NCI-H146 (cell line): ENCODE results near the gene U2AF1L4.
A peak's percentile ranks its signal among the peaks of the same experiment; 100 is the strongest.
"Not testable (repeated sequence)": the region's sequence is repeated elsewhere in the genome, so short reads cannot be mapped to it uniquely, and the experiment has no call there.

ENCODE experiments used
- DNase-seq: peaks from one replicate; lab custom pipeline; 2025; lab: John Stamatoyannopoulos, UW

U2AF1L4 gene

GRCh38 chr19:35725216-35725861 lies 19.9 kb downstream of the U2AF1L4 start:
- DNase-seq: no peak

- DNase-seq: no peak
These were observed 20.7 kb downstream of the U2AF1L4 start for GRCh38 chr19:35724560-35724959.

DNA sequence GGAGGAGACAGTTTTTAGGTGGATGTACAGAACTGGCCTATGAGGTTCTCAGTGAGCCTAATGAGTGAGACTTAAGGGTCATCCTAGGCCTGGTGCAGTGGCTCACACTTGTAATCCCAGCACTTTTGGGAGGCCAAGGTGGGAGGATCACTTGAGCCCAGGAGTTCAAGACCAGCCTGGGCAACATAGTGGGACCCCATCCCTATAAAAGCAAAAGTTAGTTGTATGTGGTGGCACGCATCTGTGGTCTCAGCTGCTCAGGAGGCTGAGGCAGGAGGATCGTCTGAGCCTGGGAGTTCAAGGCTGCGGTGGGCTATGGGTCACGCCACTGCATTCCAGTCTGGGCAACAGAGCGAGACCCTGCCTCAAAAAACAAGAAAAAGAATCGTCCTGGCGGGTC lies 21.1 kb downstream of the U2AF1L4 start:
- DNase-seq: not testable (repeated sequence)

GRCh38 chr19:35723671-35724070 lies 21.5 kb downstream of the U2AF1L4 start:
- no peak for DNase-seq

GRCh38 chr19:35722897-35723296 lies 22.3 kb downstream of the U2AF1L4 start:
- no peak for DNase-seq

DNA sequence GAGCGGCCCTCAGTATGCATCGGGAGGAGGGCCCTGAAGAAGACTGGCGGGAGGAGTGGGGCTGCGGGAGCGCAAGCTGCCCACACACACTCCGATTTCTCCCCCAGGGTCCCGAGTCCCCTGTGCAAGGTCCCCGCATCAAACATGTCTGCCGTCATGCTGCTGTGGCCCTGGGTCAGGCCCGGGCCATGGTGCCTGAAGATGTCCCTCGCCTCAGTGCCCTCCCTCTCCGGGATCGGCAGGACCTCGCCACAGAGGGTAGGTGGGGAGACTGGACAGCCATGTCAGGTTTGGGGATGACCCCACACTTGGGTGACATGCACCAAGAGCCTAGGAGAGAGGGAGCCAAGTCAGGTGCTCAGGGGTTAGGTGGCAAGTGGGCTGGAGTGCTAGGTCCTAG lies 22.8 kb downstream of the U2AF1L4 start:
- no peak for DNase-seq

DNA sequence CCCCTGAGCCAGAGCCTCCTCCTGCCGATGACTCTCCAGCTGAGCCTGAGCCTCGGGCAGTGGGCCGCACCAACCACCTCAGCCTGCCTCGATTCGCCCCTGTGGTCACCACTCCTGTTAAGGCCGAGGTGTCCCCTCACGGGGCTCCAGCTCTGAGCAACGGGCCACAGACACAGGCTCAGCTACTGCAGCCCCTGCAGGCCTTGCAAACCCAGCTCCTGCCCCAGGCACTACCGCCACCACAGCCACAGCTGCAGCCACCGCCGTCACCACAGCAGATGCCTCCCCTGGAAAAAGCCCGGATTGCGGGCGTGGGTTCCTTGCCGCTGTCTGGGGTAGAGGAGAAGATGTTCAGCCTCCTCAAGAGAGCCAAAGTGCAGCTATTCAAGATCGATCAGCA lies 23.8 kb downstream of the U2AF1L4 start:
- DNase-seq: no peak

GRCh38 chr19:35720648-35721047 lies 24.6 kb downstream of the U2AF1L4 start:
- no peak for DNase-seq

DNA sequence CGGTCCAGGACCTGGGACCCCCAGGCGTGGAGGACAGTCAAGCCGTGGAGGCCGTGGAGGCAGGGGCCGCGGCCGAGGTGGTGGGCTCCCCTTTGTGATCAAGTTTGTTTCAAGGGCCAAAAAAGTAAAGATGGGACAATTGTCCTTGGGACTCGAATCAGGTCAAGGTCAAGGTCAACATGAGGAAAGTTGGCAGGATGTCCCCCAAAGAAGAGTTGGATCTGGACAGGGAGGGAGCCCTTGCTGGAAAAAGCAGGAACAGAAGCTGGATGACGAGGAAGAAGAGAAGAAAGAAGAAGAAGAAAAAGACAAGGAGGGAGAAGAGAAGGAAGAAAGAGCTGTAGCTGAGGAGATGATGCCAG lies 25.1 kb downstream of the U2AF1L4 start:
- DNase-seq: no peak

DNA sequence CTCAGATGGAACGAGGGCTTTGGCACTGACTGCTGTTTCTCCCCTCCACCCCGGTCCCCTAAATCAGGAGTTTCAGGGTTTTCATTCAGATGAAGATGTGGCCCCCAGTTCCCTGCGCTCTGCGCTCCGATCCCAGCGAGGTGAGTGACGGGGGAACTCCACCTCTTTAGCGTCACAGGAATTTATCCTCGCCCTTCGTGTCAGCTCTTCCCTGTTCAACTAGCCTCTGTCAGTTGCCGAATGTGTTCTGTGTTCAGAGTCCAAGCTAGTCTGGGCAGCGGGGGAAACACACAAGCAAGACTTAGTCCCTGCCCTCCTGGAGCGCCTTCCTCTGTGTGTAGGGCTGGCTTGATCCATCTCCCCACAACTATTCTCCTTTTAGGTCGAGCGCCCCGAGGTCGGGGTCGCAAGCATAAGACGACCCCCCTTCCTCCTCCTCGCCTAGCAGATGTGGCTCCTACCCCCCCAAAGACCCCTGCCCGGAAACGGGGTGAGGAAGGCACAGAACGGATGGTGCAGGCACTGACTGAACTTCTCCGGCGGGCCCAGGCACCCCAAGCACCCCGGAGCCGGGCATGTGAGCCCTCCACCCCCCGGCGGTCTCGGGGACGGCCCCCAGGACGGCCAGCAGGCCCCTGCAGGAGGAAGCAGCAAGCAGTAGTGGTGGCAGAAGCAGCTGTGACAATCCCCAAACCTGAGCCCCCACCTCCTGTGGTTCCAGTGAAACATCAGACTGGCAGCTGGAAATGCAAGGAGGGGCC lies 25.6 kb downstream of the U2AF1L4 start:
- DNase-seq: no peak

DNA sequence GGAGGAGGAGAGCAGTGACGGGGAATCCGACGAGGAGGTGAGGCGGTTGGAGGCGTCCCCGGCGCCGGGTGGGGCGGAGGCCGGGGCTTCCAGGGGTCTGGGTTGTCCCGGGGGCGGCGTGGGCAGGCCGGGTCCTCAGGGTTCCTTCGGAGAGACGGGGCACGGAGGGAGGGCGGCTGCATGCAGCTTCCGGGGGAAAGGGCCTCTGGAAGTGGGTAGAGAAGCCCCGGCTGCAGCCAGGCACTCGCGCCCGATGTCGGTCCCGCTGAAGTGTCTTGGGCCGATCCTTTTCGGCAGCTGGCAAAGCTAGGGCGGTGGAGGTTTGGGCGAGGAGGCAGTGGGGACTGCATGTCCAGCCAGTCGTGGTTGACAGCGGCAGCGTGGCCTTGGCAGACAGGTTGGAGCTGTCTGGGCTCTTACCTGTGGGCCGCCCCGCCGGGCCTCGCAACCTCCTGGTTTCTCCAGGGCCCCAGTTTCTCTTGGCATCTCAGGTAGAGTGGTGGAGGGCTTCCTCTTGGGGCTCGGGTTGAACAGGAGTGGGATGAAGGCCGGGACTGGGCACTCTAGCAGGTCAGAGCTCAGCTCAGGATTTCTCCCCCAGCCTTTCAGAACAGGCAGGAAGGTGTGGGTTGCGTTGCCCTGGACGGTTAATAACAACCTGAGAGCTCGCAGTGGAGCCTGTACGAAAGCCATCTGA lies 26.7 kb downstream of the U2AF1L4 start:
- DNase-seq: peak; percentile 46

DNA sequence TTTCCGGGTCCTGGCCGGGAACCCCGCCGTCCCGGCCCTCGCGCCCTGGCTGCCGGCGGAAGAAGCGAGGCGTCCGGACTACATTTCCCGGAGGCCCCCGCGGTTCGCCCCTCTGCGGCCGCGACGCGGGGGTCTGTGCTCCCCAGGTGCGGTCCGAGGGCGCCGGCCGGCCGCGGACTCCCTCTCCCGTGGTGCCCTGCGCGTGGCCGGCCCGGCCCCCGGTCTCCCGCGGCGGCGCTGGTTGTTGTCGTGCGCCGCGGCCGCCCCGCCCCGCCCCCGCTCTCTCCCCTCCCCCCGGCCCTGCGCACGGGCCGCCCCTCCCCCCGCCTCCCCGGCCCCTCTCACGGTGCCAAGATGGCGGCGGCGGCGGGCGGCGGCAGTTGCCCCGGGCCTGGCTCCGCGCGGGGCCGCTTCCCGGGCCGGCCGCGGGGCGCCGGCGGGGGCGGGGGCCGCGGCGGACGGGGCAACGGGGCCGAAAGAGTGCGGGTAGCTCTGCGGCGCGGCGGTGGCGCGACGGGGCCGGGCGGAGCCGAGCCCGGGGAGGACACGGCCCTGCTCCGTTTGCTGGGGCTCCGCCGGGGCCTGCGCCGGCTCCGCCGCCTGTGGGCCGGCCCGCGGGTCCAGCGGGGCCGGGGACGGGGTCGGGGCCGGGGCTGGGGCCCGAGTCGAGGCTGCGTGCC lies 27.4 kb downstream of the U2AF1L4 start, which contains the start of gene KMT2B:
KMT2B (plus strand) TSS at position 339 of the 680 bp plus-strand sequence; CDS start at position 355, 16 bp downstream.
- no peak for DNase-seq

DNA sequence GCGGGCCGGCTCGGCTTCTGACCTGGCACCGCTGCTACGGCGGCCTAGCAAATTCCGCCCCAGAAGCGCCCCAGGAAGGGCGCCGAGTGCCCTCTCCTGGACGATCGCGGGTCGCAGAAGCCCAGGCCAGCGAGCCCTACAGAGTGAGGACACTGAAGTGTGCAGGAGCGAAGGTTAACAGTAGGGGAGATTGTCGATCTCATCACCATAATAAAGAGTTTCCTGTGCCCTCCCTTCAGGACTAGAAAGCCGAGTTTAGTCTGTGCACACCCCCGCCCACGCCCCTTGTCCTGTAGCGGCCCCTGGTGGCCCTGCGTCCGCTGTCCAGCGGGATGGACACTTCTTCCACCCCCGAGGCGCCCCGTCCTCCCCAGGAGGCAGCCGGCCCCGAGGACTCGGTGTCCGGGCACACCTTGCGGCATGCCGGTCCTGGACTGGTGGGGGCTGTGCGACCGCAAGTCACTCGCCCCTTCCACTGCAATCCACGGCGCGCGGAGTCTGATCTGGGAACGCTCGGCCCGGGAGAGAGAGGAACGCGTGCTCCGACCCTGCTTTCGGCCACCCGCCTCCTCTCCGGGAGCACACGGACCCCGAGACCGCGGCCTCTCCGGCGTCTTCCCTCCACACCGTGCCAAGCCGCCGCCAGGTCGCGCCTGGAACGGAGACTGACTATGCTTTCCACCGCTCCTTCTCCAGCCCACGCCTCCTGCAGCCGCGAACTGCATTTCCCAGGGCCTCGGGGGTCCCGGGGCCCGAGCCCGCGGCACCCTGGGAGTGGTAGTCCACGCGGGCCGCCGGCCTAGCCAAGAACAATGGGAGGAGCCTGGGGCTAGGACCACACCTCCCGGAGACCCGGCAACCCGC lies 28.2 kb downstream of the U2AF1L4 start:
- DNase-seq: peak; percentile 98

DNA sequence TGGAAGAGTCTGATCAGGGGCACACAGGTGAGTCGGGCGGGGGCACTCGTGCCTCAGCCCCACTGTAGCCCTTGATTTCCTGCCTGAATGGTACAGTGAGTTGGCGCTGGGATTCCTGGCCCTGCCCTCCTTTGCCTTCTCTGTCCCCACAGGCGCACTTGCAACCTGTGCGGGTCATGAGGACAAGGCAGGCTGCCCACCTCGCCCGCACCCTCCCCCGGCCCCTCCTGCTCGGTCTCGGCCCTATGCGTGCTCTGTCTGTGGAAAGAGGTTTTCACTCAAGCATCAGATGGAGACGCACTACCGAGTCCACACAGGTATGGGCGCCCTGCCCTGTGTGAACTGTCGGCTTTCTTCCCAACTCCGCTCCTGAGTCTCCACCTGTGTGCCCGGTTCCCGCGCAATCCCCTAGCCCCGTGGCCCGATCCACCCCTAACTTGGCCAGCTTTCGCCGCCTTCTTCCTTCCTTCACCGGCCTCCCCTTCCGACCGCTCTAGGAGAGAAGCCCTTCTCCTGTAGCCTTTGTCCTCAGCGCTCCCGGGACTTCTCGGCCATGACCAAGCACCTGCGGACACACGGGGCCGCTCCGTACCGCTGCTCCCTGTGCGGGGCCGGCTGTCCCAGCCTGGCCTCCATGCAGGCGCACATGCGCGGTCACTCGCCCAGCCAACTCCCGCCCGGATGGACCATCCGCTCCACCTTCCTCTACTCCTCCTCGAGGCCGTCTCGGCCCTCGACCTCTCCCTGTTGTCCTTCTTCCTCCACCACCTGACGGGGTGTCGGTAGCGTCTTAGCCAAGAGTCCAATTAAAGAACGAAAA lies 29.0 kb downstream of the U2AF1L4 start:
- DNase-seq: peak; percentile 79

- DNase-seq: no peak
These were observed 29.8 kb downstream of the U2AF1L4 start for GRCh38 chr19:35715355-35715809.

DNA sequence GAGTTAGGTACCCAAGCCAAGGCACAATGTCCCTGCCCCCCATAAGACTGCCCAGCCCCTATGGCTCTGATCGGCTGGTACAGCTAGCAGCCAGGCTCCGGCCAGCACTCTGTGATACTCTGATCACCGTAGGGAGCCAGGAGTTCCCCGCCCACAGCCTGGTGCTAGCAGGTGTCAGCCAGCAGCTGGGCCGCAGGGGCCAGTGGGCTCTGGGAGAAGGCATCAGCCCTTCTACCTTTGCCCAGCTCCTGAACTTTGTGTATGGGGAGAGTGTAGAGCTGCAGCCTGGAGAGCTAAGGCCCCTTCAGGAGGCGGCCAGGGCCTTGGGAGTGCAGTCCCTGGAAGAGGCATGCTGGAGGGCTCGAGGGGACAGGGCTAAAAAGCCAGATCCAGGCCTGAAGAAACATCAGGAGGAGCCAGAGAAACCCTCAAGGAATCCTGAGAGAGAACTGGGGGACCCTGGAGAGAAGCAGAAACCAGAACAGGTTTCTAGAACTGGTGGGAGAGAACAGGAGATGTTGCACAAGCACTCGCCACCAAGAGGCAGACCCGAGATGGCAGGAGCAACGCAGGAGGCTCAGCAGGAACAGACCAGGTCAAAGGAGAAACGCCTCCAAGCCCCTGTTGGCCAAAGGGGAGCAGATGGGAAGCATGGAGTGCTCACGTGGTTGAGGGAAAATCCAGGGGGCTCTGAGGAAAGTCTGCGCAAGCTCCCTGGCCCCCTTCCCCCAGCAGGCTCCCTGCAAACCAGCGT lies 30.4 kb downstream of the U2AF1L4 start:
- DNase-seq: peak; percentile 67

- no peak for DNase-seq
These were observed 31.2 kb downstream of the U2AF1L4 start for GRCh38 chr19:35713904-35714495.

- DNase-seq: no peak
These were observed 31.7 kb downstream of the U2AF1L4 start for GRCh38 chr19:35713506-35713850.
